Measurements from ENCODE around the gene SLC35B4.
"Not testable (repeated sequence)": the region's sequence is repeated elsewhere in the genome, so short reads cannot be mapped to it uniquely, and the experiment has no call there.

Gene SLC35B4

GRCh38 chr7:134330974-134331373, 14.2 kb upstream of the SLC35B4 start:
- FAIRE-seq = no peak

GRCh38 chr7:134329614-134330346, 13.1 kb upstream of the SLC35B4 start:
- FAIRE-seq = no peak

DNA sequence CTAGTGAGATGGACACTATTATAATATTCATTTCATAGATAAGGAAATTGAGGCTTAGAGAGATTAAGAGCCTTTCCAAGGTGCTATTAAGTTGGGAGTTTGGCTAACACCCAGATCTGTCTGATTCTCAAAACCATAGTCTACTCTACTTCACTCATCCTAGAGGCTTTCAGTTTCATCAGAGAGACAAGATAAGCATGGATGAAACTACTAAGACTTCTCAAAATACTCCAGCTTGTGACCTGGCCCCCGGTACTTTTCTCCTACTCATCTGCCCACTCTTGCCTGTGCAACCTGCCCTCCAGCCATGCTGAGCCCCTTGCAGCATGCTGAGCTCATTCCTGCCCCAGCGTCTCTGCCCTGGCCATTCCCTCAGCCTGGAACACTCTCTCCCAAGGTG, 12.2 kb upstream of the SLC35B4 start:
- FAIRE-seq = no peak

DNA sequence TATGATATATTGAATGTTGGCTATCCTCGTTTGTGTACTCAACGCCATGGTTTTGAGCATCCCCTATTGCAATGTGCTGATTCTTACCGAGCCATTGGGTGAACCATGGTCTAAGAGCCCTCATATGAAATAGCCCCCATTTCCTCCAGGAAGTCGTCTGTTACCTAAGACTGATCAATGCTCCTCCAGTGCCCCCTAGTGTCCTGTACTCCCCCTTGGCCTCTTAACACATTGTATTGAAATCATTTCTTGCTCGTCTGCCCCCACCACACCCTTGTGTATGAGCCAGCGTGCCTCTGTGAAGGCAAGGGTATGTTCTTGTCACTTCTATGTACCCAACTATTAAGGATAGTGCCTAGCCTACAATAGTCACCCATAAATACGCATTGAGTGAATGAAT, 11.2 kb upstream of the SLC35B4 start:
- FAIRE-seq = no peak

- FAIRE-seq = no peak
Observed at GRCh38 chr7:134324107-134324506, 7.4 kb upstream of the SLC35B4 start.

DNA sequence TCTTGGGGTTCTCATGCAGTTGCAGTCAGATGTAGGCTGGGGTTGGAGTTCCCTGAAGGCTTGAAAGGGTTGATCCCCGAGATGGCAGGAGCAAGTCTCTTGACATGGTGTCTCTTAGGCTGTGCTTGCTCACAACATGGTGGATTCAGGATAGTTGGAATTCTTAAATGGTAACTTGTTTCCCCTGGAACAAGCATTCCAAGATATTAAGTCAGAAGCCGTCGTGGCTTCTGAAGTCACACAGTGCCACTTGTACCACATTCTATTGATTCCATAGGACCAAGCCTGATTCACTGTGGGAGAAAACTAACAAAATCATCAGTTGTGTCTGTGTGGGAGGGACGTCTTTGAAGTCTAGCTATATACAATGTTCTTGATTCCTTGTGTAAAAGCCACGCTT, 3.5 kb upstream of the SLC35B4 start:
- no peak for FAIRE-seq

DNA sequence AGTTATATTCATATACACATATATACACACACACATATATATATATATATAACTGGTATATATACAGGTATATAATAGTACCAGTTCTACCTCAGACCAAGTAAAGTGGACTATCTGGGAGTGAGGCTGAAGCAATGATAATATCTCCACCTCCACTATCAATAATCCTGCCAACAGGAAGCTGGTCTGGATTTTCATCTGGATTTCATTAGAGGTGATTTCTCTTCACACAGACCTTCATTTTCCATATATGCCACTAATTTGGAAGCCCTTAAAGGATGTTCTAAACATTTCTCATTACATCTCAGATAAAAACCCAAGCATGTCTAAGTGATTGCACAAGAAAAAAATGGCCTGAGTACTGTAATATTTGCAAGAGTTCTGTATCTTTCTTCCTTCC, 1.7 kb upstream of the SLC35B4 start:
- no peak for FAIRE-seq

GRCh38 chr7:134317434-134317833, 704 bp upstream of the SLC35B4 start:
- FAIRE-seq = peak; percentile 21

DNA sequence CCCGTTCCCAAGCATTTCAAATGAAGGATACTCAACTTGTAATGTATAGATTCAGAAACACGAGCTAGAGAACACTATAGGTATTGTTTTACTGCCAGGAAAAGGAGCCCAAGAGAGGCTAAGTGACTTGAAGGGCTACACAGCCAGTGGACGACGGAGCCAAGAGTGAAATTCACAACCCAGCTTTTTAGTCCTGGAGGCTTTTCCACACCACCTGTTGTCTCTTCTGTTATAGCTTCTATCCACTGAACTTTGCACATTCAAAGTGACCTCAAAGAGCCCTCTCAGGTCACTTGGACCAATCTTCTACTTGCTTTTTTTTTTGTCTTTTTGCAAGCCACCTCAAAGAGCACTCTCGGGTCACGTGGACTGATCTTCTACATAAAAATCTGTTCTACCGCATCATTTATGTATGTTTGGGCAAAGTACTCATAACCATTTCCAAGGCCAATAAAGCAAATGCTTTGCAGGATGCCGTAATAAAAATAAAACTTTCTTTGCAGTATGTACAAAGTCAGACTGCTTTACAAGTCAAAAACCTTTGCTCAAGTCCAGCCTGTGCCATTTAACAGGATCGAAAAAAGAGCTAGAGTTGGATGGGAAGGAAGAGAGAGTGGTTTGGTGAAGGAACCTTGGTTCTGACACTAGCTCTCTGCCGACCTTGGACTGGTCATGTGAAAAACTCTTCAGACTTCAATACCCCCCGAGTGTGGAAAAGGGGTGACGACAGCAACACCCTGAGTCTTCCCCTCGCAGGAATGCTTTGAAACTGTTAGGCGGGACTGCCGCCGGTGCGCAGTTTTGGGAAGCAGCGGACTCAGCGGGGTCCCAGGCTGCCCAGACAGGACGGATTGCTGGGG, 821 bp downstream of the SLC35B4 start:
- no peak for FAIRE-seq

DNA sequence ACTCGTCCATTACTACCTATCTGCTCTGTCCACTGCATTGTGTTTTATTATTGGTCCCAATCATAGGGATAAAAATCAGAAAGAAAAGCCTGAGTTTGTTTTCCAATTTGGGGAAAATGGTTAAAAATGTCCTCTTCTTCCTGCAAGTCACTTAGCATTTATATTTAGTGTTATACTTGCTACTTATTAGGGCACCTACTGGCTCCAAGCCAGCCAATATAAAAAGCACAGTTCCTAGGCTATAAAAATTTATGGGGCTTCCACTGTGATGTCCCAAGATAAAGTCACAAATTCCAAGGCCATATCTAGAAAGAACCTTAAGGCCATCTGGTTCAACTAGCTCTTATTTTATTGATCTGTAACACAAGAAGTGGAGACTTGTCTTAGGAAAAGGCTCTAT, 3.2 kb downstream of the SLC35B4 start:
- no peak for FAIRE-seq

DNA sequence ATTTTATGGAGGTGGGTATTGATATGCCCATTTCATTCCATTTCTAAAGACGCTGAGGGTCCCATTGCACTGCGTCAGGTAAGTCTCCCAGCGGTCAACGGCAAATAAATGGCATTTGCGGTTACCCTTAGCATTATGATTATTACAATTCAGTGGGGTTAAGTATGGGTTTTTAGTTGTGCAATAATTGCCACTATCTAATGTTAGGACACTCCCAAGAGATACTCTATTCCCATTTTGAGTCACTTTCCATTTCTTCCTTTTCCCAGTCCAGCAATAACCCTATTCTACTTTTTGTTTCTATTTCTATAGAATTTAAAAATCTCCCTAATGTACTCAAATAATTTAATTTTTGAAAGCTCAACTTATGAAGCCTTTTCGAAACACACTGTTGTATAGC, 4.0 kb downstream of the SLC35B4 start:
- no peak for FAIRE-seq

- no peak for FAIRE-seq
Observed at GRCh38 chr7:134311807-134312206, 4.9 kb downstream of the SLC35B4 start.

- FAIRE-seq = no peak
Observed at GRCh38 chr7:134308548-134308947, 8.2 kb downstream of the SLC35B4 start.

DNA sequence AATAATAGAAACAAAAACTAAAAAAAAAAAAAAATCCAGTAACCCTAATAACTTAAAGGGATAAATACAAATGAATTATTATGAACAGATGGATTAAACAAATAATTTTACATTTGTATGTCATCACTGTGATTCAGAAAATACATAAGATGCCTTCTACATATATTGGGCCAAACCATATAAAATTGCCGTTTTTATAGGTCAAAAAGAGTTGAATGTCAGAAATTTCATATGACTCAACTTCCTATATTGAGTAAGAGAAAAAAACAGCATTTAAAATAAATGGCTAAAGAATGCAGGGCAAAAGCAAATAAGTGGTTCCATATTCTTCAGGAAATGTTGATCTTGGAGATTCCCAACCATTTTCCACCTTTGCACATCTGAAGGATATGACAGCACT, 9.4 kb downstream of the SLC35B4 start:
- no peak for FAIRE-seq

GRCh38 chr7:134302120-134302519, 14.6 kb downstream of the SLC35B4 start:
- FAIRE-seq = no peak

GRCh38 chr7:134301592-134301991, 15.1 kb downstream of the SLC35B4 start:
- FAIRE-seq = no peak

GRCh38 chr7:134300988-134301387, 15.7 kb downstream of the SLC35B4 start:
- FAIRE-seq = no peak

- peak; percentile 68 for FAIRE-seq
Observed at GRCh38 chr7:134298902-134299683, 17.6 kb downstream of the SLC35B4 start.

GRCh38 chr7:134297489-134297888, 19.2 kb downstream of the SLC35B4 start:
- FAIRE-seq = no peak

DNA sequence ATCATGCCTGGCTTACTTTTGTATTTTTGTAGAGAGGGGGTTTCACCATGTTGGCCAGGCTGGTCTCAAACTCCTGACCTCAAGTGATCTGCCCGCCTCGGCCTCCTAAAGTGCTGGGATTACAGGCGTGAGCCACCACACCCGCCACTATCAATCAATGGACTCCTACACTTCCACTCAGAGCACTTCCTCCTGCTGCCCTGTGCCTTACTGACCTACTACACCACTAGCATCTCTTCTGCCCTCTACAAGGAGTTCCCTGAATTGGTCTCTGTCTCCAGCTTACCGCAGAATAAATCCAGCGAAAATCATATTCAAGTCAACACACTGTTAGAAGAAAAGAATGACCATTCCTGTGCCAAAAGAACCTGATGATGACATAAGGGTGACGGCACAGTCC, 20.7 kb downstream of the SLC35B4 start:
- FAIRE-seq = not testable (repeated sequence)

DNA sequence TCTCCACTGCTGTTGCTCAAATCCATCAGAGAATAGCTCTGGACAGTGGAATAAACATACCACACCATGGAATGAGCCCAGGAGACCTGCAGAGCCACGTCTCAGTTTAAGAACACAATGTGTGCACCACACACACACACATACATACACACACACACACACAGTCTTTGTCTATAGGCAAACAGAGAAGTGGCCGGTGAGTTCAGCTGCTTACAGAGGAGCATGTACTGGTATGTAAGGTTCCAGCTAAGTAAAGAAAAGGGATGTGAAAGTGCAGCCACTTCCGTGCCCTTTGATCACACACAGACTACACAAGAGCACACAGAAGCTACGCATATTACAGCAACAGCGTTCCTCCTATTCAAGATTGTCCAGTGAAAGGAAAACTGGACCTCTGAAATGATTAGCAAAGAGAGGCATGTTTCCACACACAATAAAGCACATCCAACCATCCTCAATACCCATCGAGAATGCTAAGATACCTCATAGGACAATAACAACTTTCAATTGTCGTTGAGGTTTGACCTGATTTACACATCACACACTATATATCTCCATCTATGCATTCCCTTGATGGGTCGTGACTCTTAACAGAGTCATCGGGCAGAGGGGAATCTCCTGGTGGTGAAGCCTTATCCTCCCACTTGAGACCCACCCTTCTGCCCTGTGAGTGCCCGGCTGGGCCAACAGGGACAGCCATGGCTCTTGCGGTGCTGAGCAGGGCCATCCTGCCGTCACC, 23.6 kb downstream of the SLC35B4 start:
- FAIRE-seq = no peak

GRCh38 chr7:134290286-134290685, 26.4 kb downstream of the SLC35B4 start:
- FAIRE-seq = no peak

- no peak for FAIRE-seq
Observed at GRCh38 chr7:134289841-134290240, 26.9 kb downstream of the SLC35B4 start.
